Breast epithelium (tissue), 3 donors: ENCODE results near the gene MPP1.

Source experiments
- CTCF ChIP-seq, 3 donors: fragments of 450-650 bp; IDR thresholded peaks; one replicate each; pipeline ENCODE4 v1.5.1; 2016 to 2017; ENCODE audit warnings: antibody characterized with exemption in 3 of 3, mild to moderate bottlenecking in 3 of 3, moderate library complexity in 3 of 3
- POLR2A ChIP-seq: fragments of 450-650 bp; IDR thresholded peaks from one replicate; pipeline ENCODE4 v1.6.1; 2016; ENCODE audit warnings: antibody characterized with exemption, mild to moderate bottlenecking, moderate library complexity
- POLR2AphosphoS5 ChIP-seq, 3 donors: sonication (generic); formaldehyde crosslinking; IDR thresholded peaks; one replicate each; pipeline ENCODE4 v1.6.1; 2017; ENCODE audit warnings: antibody characterized with exemption in 3 of 3

- TF ChIP-seq POLR2A (no peak), CTCF (IDR thresholded peaks at IDR 0.05) (no peak), POLR2AphosphoS5 (IDR thresholded peaks at IDR 0.05) (no peak)
Observed at GRCh38 chrX:154804261-154804956, 876 bp downstream of the MPP1 start.
